ENCODE results near the gene DNAI2. TPM values are rescaled to one million over a fixed set of nuclear protein-coding genes. Genes with fewer than 3 reads are reported as not detected.

DNAI2 gene
- total RNA-seq, 1 experiment from 2014 or later, result 0.26 TPM

DNA sequence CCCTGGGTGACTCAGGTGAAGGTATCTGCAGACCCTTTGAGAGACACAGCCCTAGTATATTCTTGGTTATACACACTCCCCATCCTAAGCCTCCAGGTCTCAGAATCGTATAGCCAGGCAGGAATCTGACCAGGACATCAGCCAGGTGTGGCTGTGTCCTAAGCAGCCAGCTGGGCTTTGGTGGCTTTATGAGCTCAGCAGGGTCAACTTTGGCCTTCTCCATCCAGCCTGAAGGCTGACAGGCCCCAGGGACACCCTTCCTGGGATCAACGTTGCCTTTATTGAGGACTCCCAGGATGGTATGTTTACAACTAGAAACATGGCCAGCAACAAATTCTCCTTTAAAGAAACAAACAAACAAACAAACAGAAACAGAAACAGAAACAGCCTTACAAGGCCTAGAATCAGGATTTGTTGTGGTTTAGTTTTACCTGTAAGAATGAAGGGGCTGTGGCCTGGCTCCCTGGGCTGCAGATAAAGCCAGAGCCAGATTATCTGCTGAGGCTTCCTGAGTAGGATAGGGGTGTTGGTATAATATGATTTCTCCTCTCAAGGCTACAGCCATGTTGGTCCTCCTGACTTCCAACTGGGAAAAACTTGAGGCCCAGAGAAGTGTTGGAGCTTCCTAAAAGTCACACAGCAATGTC, 60.5 kb downstream of the DNAI2 start:
- Mint-ChIP-seq H3K9me3 (peaks cover 6% of the 10 kb centered on the region; the same call in 1 of the 2 replicates), H3K4me3 (no peak overlapping the region), H3K4me1 (peaks cover 15% of the 10 kb centered on the region), H3K27me3 (ENCODE audit: low read depth) (no peaks in the 10 kb centered on the region; the same call in 1 of the 2 replicates), H3K36me3 (0 out of 2 replicates have a peak, but pooled peaks cover 3% of the 10 kb centered on the region), H3K27ac (no peak overlapping the region)
- ATAC-seq (no peak), DNase-seq (ENCODE audit: low spot score) (no peak)
- ChIA-PET CTCF (interaction anchor here (0.5 to 4.8 kb wide), 7 partner anchors 11 to 50 kb away, joined by 3 to 28 read pairs (median 3); partner anchors contain the start of gene BTBD17), POLR2A (no interaction called here)
- TF ChIP-seq USF1 (CRISPR knock-in tag; IDR thresholded peaks at IDR 0.05) (no peak), RELA (CRISPR knock-in tag; IDR thresholded peaks at IDR 0.05; ENCODE audit: borderline replicate concordance) (no peak), ZBTB43 (CRISPR knock-in tag; IDR thresholded peaks at IDR 0.05) (no peak), NR2C2 (CRISPR knock-in tag; IDR thresholded peaks at IDR 0.05) (no peak), ZNF219 (CRISPR knock-in tag; IDR thresholded peaks at IDR 0.05; ENCODE audit: borderline replicate concordance) (no peak), ZNF532 (CRISPR knock-in tag; IDR thresholded peaks at IDR 0.05; ENCODE audit: borderline replicate concordance) (no peak), SP1 (CRISPR knock-in tag; conservative IDR thresholded peaks at IDR 0.05) (no peak), ZMAT4 (CRISPR knock-in tag; IDR thresholded peaks at IDR 0.05) (no peak), GRHL2 (CRISPR knock-in tag; IDR thresholded peaks at IDR 0.05; ENCODE audit: insufficient replicate concordance, severe bottlenecking) (no peak), NR1H2 (CRISPR knock-in tag; IDR thresholded peaks at IDR 0.05) (no peak), OVOL2 (CRISPR knock-in tag; IDR thresholded peaks at IDR 0.05; ENCODE audit: borderline replicate concordance) (no peak), JUN (CRISPR knock-in tag; IDR thresholded peaks at IDR 0.05) (no peak)

DNA sequence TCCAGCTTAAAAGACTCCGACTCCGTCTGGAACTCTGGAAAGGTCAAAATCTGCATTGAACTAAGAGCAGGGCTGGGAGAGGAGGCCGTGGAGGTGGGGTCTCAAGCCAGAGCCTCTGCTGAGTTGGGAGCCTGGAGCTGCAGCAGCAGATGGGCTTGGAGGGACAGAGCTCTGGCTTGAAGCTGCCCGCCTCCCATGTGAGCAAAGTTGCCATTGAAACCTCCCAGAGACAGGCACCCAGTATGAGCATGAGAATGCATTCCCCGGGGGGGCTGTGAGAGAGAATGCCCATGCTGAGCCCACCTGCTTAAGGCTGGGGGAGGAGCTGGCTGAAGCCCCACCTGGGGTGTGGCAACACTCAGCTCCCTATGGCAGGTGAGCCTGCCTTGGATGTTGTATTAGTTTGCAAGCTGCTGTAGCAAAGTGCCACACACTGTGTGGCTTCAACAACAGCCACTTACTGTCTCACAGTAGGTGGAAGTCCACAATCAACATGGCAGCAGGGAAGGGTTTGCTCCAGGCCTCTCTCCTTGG, 61.6 kb downstream of the DNAI2 start:
- Mint-ChIP-seq H3K9me3 (peaks cover 6% of the 10 kb centered on the region; the same call in 1 of the 2 replicates), H3K4me3 (no peak overlapping the region), H3K4me1 (peaks cover 15% of the 10 kb centered on the region), H3K27me3 (ENCODE audit: low read depth) (no peaks in the 10 kb centered on the region), H3K27ac (no peak overlapping the region), H3K36me3 (0 out of 2 replicates have a peak, but pooled peaks cover 3% of the 10 kb centered on the region)
- TF ChIP-seq ZNF423 (CRISPR knock-in tag; IDR thresholded peaks at IDR 0.05) (peak; percentile 98), MAX (CRISPR knock-in tag; IDR thresholded peaks at IDR 0.05) (no peak)
- no peak for ATAC-seq
- POLR2A ChIA-PET, result no interaction called here
- no peak for DNase-seq (ENCODE audit: low spot score)
- CTCF ChIA-PET, result interaction anchor here (0.8 to 4.8 kb wide), 10 partner anchors 17 to 75 kb away, joined by 3 to 28 read pairs (median 4); partner anchors contain the start of genes BTBD17 and GPR142

Data from WTC11 (cell line).